SK-N-DZ (cell line): Measurements from ENCODE around the gene MYL5.
"Not testable (repeated sequence)": the region's sequence is repeated elsewhere in the genome, so short reads cannot be mapped to it uniquely, and the experiment has no call there.

Experiments used
- DNase-seq: peaks from one replicate; pipeline ENCODE4 v3.0.0-alpha.2; 2015; ENCODE audit warnings: low spot score

The MYL5 gene

DNA sequence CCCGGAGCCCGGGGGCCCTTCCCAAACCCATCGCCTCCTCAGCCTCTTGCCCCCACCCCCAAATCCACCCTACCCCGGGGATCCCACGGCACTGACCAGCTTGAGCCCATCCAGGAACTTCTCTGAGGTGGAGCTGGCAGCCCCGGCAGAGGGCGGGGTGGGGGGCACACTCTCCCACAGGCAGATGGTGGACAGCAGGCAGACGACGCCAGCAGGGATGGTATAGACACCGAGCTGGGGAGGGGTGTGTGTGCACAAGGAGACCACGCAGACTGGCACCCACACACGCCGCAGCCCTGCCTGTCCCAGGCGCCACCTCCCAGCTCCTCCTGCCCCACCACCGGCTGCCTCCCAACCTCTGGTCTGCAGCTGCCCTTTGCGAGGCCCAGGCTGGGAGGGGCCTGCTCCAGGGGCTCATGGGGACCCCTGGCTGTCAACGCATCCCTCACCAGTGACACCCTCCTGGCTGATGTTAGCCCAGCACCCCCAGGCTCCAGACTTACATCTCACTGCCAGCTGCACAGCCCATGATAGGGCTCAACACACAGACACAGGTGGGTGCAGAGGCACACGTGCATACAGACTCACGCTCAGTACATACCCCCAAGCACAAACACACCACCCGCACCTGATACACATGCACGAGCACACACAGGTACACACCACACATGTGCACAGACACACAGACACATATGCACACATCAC, 10.4 kb downstream of the MYL5 start:
- DNase-seq = no peak

DNA sequence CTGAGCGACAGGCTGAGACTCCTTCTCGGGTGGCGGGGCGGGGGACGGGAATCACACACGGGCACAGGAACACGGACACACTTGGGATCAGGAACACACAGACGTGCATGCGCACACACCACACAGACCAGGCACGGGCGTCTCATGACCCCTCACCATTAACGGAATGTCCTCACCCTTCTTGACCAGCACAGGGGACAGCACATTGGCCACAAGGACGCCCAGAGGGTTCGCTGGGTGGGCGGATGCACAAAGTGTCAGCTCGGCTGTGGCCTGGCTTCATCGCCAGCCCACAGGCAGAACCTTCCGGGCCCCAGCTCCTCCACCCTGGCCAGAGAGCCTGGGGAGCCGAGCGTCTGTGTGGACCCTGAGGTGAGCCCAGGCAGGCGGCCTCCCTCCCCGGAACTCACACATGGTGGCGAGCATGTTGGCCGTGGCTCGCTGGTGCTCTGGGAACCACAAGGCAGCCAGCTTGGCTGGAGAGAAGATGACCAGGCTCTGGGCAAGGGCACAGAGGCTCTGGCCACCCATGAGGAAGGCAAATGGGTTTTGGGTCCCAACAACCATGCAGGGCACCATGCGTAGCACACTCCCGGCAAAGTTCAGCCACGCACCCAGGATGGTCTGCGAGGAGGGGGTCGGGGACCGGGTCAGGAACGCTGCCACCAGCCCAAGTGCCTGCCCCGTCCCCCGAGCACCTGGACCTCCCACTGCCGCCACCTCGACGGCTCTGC, 11.5 kb downstream of the MYL5 start:
- no peak for DNase-seq

DNA sequence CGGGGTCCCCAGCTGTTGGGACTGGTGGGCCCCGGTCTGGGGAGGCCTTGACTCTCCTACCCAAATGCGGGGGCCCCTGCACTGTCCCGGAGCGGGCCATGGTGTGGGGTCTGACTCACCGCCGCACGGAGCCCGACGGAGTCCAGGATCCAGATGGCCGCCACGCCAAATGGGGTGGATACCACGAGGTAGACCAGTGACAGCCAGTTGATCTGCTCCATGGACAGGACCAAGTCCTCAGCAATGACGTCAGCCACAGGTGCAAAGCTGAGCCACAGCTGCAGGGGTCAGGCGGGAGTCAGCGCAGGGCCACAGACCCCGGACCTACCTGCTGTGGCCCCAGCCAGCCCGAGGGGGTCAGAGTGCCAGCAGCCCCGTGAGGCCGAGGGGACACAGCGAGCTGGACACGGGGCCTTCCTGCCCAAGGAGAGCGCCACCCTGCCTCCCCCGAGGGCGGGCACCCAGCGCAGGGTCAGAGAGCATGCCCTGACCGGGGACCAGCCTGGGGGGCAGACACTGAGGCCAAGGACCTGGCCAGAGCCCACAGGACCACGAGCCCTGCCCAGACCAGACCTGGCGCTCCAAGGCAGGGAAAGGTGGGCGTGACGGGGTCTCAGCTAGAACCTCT, 12.2 kb downstream of the MYL5 start:
- no peak for DNase-seq

DNA sequence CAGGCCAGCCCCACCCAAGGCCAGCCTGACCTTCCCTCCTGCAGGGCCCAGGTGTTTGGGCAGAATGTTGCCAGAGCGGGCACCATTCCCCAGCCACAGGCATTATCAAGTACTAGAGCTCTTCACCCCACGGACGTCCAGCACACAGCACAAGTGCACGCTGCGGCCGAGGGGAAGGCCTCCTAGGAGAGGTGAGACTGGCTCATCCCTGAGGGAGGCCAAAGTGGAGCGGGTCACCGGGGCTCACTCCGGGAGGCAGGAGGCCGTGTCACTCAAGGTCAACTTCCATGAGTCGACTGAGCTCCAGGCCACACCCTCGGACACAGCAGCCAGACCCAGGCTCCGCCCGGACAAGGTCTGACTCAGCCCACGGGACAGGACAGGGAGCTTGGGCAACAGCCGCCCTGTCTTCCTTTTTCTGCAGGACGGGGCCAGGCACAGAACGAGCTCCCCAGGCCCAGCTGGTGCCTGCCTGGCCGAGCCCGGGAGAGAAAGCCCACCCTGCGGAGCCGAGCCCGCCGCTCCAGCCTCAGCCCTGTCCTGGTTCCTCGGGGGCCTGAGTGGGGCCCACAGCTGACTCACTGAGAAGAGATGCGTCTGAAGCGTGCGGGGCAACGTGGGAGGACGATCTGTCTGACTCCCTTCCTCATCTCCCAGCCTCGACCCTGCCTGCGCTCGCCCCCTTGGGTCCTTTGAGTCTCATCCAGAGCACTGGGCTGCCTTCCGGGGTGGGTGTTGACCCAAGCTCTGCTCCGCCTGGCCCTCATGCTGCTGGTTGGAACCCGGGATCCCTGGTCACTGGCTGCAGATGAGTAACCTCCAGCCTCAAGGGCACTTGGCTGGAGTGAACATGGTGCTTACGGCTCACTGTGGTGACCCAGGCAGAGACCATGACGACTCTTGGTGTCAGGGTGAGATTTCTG, 13.0 kb downstream of the MYL5 start:
- DNase-seq = no peak

DNA sequence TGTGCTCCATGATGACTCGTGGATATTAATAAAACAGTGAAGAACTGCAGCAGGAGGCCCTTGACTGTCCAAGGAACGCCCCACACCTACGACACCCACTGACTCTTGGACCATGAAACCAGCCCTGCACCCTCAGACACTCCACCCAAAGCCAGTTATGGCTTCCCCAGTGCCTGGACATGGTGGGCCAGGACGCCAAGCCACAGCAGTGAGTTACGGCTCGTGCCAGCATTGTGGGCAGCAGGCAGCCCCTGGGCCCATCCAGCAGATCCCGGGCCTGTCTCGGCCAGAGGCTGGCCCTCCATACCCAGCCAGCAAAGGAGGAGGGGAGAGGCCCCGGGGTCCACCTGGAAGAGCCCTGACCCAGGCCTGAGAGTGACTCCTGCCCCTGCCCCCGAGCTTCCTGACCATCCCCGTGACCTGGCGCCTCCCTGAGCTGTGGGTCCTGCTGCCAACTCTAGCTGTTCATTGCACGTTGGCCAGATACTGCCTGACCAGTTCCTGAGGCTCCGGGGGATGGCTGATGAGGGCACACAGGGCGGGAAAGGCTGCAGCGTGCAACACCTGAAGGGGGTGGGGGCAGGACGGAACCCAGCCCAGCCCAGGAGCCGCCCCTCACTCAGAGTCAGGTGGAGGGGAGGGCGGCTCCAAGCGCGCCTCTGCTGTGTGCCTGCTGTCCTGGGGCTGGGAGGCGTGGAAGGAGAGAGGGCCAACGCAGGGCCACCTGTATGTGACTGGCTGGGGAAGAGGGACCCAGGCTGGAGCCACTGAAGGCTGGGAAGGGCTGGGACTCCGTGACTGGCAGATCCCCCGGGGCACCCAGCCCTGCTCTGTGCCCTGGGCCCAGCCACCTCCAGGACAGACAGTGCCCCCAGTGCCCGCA, 13.9 kb downstream of the MYL5 start:
- no peak for DNase-seq

DNA sequence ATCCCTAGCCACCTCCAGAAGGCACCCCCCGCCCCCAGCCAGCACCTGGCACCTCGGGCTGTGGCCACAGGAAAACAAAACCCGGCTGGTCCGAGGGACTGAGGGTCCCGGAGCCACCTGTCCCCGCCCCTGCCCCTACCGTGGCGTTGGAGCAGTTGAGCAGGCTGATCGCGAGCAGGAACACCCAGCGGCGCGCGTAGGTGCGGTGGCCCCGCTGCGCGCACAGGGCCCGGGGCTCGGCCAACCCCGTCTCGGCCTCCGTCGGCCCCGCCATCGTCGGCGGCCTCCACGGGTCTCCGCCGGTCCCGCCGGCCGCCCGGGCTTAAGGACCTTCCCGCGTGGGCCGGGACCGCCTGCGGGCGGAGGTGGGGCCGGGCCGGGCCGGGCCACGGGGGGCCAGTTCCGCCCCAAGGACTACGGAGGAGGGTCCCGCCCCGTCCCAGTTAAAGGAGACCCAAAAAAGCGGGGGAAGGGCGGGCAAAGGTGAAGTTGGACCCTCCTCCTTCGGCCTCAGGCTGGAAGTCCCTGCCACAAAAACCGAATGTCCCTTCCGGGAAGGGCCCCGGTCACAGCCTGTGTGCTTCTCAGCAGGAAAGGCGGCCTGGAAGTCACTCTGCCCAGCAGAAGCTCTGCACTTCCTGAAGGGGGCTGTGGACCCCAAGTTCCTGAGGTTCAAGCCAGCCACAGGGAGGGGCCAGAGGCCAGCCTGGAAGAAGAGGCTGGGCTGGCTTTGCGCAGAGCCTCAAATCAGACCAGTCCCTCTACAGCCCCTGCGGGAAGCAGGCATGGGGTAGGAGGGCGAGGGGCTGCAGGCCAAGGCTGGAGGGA, 14.7 kb downstream of the MYL5 start, which contains the start of gene SLC49A3:
Gene SLC49A3 (minus strand): TSS at position 298 of the 828 bp plus-strand sequence. CDS start 24 bp downstream, at position 274.
- DNase-seq = no peak

DNA sequence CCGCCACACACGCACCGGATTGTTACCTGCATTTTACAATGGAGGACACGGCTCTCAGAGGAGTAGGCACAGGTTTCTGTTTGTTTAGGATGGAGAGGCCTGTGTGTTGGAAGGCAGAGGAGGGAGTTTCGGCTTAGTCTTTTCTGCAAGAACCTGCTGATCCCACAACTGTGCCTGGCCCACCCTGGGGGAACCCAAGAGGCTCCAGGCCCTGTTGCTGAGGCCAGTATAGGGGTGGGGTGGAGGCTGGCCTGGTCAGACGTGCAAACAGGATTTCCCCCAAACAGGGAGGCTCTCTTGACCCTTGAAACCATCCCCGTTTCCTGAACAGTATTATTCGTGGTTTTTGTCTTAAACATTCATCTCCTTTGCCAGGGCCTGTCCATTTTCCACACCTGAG, 15.4 kb downstream of the MYL5 start:
- no peak for DNase-seq

DNA sequence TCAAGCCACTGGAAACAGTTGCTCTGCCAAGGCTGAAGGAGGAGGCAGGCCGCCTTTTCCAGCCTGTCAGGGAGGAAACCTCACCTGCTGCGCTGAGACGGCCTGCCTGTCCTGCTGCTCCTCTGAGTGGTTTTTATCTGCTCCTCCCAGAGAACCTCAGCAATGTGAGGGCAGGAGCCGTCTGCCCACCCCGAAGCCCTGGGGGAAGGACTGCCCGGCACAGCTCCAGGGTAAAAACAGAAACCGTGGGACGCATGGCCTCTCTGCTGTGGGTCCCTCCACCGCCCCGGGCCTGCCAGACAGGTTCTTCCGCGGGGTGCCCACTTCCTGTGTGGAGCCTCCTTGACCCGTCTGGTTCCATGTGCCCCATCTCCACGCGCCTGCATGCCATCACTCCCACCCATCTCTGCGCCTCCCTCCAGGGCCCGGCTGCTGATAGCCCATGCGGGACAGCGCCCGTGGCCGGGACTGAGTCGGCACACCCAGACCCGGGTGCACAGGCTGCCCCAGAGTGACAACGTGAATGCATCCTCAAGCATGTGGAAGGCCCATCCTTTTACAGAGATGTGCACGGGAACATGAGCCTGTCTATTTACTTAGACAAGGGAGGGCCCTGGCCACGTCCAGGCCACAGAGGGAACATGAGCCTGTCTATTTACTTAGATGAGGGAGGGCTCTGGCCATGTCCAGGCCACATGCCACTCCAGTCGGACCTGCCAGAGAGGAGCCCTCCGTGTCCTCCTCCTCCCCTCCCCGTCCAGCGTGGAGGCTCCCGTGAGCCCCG, 18.6 kb downstream of the MYL5 start:
- DNase-seq = no peak

DNA sequence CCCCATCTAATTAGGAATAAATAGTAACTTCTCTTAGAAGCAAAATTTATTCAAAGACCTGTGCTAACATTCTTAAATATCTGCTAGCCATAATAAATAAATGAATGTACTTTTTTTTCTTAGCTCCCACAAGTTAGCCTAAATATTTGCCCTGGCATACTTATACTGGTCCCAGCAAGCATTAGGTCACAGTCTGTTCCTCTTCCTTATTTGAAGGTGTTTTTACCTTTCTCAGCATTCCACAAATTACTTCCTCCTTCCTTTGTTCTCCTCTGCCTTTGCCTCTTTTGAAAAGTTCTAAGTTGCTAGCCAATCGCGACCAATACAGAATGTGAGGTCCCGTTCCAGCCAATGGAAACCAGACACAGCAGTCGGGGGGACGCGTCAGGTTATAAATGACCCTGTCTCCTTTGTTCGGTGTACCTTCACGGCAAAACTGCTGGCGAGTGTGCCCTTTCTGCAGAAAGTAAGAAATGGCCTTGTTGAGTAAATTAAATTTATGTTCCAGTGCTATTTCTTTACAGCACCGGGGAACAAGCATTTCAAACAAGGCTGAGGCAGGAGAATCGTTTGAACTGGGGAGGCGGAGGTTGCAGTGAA, 20.1 kb downstream of the MYL5 start:
- not testable (repeated sequence) for DNase-seq

DNA sequence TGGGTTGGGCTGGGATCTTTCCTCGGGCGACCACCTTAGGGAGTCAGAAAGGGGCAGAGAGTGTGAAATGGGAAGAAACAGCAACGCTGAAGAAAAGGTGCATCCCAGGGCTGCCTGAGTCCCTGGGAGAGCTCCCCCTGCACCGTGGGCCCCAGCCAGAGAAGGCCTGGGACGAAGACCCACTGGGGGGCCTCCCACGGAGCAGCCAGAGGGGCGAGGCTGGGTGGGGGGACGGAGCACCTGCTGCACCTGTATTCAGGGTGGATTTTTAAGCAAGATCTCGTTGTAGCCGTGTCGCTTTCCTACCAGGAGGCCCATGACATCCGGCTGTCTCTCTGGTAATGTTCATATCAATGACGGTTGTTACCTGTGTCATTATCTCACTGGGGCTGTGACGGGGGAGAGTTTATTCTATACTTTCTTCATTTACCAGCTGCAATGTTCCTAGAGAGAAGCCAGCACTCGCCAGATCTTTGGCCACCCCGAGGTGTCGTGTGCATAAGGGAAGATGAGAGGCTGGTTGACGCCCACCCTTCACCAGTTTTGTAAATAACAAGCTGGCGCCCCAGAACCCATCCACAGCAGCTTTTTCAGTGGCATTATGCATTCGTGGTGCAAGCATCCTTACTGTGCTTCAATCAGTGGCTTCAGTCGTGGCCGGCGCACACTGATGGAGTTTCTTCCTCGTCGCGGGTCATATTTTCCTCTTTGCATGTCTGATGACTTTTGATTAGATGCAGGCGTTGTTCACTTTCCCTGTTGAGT, 25.7 kb downstream of the MYL5 start:
- DNase-seq = no peak

DNA sequence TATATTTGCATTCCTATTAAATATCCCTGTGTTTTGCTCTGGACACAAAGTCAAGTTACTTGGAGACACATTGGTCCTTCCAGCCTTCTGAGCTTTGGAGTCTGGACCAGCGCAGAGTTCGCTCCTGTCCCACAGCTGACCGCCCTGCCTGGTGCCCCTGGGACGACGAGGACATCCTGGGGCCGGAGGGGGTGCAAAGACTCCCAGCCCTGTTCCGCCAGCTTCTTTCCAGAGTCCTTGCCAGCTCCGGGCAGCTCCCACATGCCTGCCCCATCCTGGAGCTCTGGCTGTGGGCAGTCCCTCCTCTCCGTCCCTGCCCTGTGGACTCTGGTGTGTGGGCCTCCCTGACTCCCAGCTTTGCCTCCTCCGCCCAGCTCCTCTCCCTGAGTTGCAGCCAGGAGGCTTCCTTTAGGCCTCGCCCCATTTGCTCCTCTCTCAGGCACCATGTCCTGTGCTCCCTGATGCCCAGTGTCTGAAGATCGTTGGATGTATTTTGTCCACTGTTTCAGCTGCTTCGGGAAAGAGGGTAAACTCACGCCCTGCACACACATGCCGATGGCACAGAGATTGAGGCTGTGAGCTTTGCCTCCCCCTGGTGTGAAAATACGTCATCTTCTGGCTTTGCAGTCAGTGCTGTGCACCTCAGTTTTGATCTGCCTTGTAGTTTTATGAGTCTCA, 26.4 kb downstream of the MYL5 start:
- DNase-seq = no peak

DNA sequence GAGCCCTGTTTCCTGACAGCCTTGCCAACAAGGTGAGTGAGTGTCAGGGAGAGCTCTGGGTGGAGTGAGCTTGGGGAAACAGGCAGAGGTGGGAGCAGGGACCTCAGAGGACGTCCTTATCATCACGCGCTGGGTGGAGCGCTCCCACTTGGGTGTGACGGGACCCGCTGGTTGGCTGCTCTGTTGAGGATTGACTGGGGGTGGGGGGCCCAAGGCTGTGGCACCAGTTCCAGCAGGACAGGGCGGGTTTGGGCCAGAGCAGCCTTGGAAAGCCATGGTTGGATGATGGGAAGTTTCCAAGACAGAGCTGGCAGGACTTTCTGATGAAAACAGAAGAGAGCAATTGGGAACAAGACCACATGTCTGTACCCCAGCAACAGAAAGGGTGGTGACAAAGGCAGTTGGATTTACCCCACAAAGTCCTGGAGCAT, 28.3 kb downstream of the MYL5 start:
- DNase-seq = no peak

DNA sequence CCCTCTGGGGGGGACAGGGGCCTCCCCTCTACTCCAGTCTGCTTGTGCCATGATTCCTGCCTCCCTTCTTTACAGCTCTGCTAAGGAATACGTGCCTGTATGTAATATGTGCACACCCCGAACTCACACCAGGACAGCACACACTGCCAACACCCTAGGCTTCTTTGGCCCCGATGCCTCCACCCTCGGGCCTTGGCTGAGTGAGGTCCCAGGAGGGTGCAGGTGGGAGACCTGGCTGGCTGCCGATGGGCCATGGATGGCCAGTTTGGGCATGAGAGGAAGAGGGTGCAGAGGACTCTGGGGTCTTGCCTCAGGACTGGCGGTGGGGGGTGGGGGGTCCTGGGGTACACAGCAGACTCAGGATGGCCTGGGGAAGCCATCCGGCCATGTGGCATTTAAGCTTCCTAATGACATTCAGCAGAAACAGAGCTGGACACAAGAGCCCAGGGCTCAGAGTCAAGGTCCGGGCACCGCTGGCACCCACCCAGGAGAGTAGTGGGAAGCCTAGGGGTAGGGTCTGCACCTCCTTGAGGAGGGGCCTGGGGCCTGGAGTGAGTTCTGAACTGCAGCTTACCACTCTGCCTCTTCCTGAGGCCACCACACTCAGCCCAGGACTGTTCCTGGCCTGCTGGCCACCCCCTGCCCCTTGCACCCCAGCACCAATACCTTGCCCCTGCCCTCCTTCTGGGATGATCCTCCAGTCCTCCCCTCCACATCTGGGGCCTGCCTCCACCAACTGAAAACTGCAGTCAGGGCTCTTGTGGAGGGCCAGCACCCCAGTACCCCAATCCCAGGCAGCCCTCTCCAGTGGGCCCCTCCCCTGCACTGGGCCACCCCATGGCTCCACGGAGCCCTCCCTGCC, 29.2 kb downstream of the MYL5 start:
- no peak for DNase-seq

DNA sequence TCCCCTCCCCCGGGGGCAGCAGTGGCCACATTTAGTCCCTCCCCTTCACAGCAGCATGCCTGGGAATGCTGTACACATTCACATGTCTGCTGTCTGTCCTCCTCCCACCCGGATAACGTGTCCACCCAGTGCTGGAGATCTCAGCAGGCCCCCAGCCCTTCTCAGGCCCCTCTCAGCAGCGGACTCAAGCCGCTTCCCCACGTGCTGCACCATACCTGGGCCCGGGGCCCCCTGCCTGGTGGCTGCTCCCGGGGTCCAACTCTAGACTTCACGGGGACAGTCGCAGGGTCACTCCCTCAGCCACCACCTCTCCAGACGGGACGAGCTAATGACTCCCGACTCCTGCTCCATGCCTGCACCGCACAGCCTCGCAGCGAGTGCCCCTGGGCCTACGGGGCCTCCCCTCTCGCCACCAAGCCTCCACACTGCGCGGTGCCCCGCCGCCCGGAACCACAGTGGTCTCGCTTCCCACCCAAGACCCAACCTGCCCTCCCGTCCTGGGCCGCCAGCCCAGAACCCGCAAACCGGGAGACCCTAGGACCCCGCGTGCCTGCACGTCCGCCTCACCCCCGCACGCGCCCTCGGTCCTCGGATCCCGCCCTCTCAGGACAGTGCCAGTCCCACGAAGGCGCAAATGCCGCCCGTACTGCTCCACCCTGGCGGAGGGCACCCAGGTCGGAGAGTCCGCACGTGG, 30.0 kb downstream of the MYL5 start:
- no peak for DNase-seq

DNA sequence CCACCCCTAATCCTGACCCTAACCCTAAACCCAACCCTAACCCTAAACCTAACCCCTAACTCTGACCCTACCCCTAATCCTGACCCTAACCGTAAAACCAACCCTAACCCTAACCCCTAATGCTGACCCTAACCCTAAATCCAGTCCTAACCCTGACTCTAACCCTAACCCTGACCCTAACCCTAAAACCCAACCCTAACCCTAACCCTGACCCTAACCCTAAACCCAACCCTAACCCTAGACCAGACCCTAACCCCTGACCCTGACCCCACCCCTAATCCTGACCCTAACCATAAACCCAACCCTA, 30.6 kb downstream of the MYL5 start:
- DNase-seq = no peak
